ENCODE data around the gene C16orf96.

Gene C16orf96

GRCh38 chr16:4646773-4647643 lies 90.9 kb downstream of the C16orf96 start:
- H3K9me3 ChIP-seq (ENCODE audit: control insufficient read depth, low read depth, low read length): no peaks in the 10 kb centered on the region
- no peak overlapping the region for H3K27ac ChIP-seq (ENCODE audit: low read length)
- H3K9ac ChIP-seq (ENCODE audit: low read length): no peak overlapping the region
- no peaks in the 10 kb centered on the region for H3K27me3 ChIP-seq (ENCODE audit: control insufficient read depth, insufficient read depth, low read length)
- no peaks in the 10 kb centered on the region for H3K4me1 ChIP-seq (ENCODE audit: control insufficient read depth, low read depth, low read length)
- H3K36me3 ChIP-seq (ENCODE audit: control insufficient read depth, low read depth, low read length): peaks cover 4% of the 10 kb centered on the region
- no peak overlapping the region for H3K4me3 ChIP-seq (ENCODE audit: low read length)

GRCh38 chr16:4647644-4647980 lies 91.5 kb downstream of the C16orf96 start:
- H3K27me3 ChIP-seq (ENCODE audit: control insufficient read depth, insufficient read depth, low read length): no peaks in the 10 kb centered on the region
- H3K36me3 ChIP-seq (ENCODE audit: control insufficient read depth, low read depth, low read length): peaks cover 4% of the 10 kb centered on the region
- no peak overlapping the region for H3K27ac ChIP-seq (ENCODE audit: low read length)
- H3K4me3 ChIP-seq (ENCODE audit: low read length): no peak overlapping the region
- no peaks in the 10 kb centered on the region for H3K4me1 ChIP-seq (ENCODE audit: control insufficient read depth, low read depth, low read length)
- no peak overlapping the region for H3K9ac ChIP-seq (ENCODE audit: low read length)
- H3K9me3 ChIP-seq (ENCODE audit: control insufficient read depth, low read depth, low read length): no peaks in the 10 kb centered on the region

DNA sequence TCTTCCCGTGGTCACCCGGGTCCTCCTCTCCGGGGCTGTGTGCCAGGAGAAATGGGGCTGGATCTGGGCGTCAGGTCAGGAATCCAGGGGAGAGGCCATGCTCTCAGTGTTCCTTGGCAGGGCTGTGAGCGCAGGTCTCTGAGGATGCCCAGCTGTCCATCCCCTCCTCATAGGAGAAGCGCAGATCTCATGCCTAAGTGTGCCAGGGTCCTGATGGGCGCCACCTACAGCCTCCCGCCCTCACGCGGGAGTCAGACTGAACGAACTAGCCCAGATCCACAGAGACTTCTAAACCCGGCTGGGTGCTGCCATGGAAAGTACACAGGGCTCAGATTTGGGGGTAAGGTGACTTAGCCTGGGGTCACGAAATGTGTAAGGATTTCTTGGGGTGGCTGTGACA lies 92.8 kb downstream of the C16orf96 start:
- Histone ChIP-seq H3K36me3 (ENCODE audit: control insufficient read depth, low read depth, low read length) (peaks cover 9% of the 10 kb centered on the region), H3K4me1 (ENCODE audit: control insufficient read depth, low read depth, low read length) (no peaks in the 10 kb centered on the region), H3K27ac (ENCODE audit: low read length) (no peak overlapping the region), H3K9me3 (ENCODE audit: control insufficient read depth, low read depth, low read length) (no peaks in the 10 kb centered on the region), H3K9ac (ENCODE audit: low read length) (no peak overlapping the region), H3K4me3 (ENCODE audit: low read length) (no peak overlapping the region), H3K27me3 (ENCODE audit: control insufficient read depth, insufficient read depth, low read length) (no peaks in the 10 kb centered on the region)

DNA sequence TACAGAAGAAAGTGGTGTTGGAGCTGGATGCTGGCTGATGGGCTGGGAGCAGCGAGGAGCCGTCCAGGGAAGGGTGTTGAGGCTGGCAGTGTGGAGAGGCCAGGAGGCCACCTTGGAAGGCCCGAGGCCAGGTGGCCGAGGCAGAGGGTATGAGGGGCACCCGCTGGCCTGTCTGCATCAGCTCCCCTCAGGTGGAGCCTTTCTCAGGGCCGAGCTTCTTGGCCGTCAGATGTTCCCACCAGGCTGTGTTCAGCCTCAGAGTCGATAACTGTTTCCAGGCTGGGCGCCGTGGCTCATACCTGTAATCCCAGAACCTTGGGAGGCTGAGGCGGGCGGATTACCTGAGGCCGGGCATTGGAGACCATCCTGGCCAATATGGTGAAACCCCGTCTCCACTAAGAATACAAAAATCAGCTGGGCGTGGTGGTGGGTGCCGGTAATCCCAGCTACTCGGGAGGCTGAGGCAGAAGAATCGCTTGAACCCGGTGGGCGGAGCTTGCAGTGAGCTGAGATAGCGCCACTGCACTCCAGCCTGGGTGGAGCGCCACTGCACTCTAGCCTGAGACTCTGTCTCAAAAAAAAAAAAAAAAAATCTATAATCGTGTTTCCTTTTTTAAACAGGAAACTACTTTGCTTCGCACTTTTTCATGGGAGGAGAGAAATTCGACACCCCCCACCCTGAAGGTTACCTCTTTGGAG lies 93.8 kb downstream of the C16orf96 start:
- H3K4me3 ChIP-seq (ENCODE audit: low read length): no peak overlapping the region
- no peaks in the 10 kb centered on the region for H3K27me3 ChIP-seq (ENCODE audit: control insufficient read depth, insufficient read depth, low read length)
- H3K27ac ChIP-seq (ENCODE audit: low read length): no peak overlapping the region
- peaks cover 16% of the 10 kb centered on the region for H3K36me3 ChIP-seq (ENCODE audit: control insufficient read depth, low read depth, low read length)
- no peaks in the 10 kb centered on the region for H3K4me1 ChIP-seq (ENCODE audit: control insufficient read depth, low read depth, low read length)
- no peak overlapping the region for H3K9ac ChIP-seq (ENCODE audit: low read length)
- no peaks in the 10 kb centered on the region for H3K9me3 ChIP-seq (ENCODE audit: control insufficient read depth, low read depth, low read length)
